ENCODE measurements around the gene PLCB2. TPM values are rescaled to one million over a fixed set of nuclear protein-coding genes. Genes with fewer than 3 reads are reported as not detected.
A peak's percentile ranks its signal among the peaks of the same experiment; 100 is the strongest.

Gene PLCB2
- total and polyA plus RNA-seq, 12 donors: 2.5 to 100 (median 24.3) TPM

DNA sequence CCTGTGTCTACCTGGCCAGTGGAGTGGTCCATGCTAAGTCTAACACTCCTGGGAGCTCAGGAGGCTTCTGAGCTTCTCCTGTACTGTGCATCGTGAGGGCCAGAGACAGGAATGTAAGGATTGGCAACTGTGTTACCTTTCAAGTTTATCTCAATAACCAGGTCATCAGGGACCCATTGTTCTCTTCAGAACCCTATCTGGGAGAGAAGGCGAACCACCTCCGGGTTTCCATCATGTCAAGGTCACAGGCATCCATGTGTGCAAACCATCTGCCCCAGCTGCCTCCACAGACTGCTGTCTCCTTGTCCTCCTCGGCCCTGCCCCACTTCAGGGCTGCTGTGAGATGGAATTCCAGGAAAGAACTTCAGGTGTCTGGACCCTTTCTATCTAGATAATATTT, 30.8 kb downstream of the PLCB2 start:
- no peak for DNase-seq
- 48 to 70% (median 60%) methylated on average over 4 of the region's 4 CpGs for WGBS, 4 donors
- Histone ChIP-seq H3K4me3 (no peak overlapping the region), H3K9me3 (replicated peaks in 1 of 3) (no peaks in the 10 kb centered on the region), H3K4me1 (replicated peaks in 1 of 2) (peaks cover 0 to 3% of the 10 kb centered on the region in 2 donors), H3K36me3 (replicated peaks in 1 of 2) (no peaks in the 10 kb centered on the region), H3K27me3 (peaks cover 29% of the 10 kb centered on the region), H3K27ac (no peak overlapping the region)
- TF ChIP-seq, protein P1, sequence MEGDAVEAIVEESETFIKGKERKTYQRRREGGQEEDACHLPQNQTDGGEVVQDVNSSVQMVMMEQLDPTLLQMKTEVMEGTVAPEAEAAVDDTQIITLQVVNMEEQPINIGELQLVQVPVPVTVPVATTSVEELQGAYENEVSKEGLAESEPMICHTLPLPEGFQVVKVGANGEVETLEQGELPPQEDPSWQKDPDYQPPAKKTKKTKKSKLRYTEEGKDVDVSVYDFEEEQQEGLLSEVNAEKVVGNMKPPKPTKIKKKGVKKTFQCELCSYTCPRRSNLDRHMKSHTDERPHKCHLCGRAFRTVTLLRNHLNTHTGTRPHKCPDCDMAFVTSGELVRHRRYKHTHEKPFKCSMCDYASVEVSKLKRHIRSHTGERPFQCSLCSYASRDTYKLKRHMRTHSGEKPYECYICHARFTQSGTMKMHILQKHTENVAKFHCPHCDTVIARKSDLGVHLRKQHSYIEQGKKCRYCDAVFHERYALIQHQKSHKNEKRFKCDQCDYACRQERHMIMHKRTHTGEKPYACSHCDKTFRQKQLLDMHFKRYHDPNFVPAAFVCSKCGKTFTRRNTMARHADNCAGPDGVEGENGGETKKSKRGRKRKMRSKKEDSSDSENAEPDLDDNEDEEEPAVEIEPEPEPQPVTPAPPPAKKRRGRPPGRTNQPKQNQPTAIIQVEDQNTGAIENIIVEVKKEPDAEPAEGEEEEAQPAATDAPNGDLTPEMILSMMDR (IDR thresholded peaks at IDR 0.05): no peak
- no peak for TF ChIP-seq POLR2A (IDR thresholded peaks at IDR 0.05)
- intact Hi-C loops (cut with DNase I): loop anchor here (5.0 to 10.0 kb wide), 2 partner anchors 35 to 232 kb away; no protein-coding TSS in a partner anchor

DNA sequence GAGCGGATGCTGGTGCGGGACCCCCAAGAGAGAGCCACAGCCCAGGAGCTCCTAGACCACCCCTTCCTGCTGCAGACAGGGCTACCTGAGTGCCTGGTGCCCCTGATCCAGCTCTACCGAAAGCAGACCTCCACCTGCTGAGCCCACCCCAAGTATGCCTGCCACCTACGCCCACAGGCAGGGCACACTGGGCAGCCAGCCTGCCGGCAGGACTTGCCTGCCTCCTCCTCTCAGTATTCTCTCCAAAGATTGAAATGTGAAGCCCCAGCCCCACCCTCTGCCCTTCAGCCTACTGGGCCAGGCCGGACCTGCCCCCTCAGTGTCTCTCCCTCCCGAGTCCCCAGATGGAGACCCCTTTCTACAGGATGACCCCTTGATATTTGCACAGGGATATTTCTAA, 31.8 kb downstream of the PLCB2 start:
- H3K9me3 ChIP-seq (replicated peaks in 1 of 3): no peaks in the 10 kb centered on the region
- peaks cover 19% of the 10 kb centered on the region for H3K27me3 ChIP-seq
- no peak overlapping the region for H3K27ac ChIP-seq
- H3K36me3 ChIP-seq (replicated peaks in 1 of 2): no peaks in the 10 kb centered on the region
- WGBS, 4 donors: 90 to 97% (median 95%) methylated on average over 4 to 7 of the region's 7 CpGs
- TF ChIP-seq, protein P1 (IDR thresholded peaks at IDR 0.05): no peak
- TF ChIP-seq POLR2A (IDR thresholded peaks at IDR 0.05): no peak
- H3K4me3 ChIP-seq: no peak overlapping the region
- intact Hi-C loops (cut with DNase I): loop anchor here (5.0 to 10.0 kb wide), 2 partner anchors 36 to 231 kb away; no protein-coding TSS in a partner anchor
- no peaks in the 10 kb centered on the region for H3K4me1 ChIP-seq (replicated peaks in 1 of 2)
- DNase-seq: no peak

DNA sequence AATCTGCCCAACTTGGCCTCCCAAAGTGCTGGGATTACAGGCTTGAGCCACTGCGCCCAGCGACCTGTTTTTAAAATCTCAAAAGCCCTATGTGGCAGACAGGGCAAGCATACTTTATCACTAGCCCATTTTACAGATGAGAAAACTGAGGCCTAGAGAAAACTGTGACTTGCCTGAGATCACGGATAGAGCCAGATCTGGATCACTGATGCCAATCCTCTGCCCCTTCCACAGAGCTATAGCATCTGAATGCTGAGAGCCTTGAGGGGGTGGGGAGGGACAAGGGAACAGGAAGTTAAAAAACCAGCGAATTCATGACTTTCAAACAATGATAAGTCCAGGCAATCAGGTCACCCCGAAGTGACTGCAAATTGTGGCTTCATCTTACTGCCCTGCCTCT, 32.2 kb downstream of the PLCB2 start:
- Histone ChIP-seq H3K27ac (no peak overlapping the region), H3K36me3 (replicated peaks in 1 of 2) (no peaks in the 10 kb centered on the region), H3K27me3 (peaks cover 15% of the 10 kb centered on the region), H3K4me1 (replicated peaks in 1 of 2) (no peaks in the 10 kb centered on the region), H3K9me3 (replicated peaks in 1 of 3) (no peaks in the 10 kb centered on the region), H3K4me3 (no peak overlapping the region)
- intact Hi-C loops (cut with DNase I): loop anchor here (5.0 to 10.0 kb wide), 2 partner anchors 37 to 231 kb away; no protein-coding TSS in a partner anchor
- WGBS, 4 donors: 67 to 77% (median 70%) methylated on average over 4 to 5 of the region's 5 CpGs
- TF ChIP-seq, protein P1 (IDR thresholded peaks at IDR 0.05): no peak
- no peak for TF ChIP-seq POLR2A (IDR thresholded peaks at IDR 0.05)
- no peak for DNase-seq

DNA sequence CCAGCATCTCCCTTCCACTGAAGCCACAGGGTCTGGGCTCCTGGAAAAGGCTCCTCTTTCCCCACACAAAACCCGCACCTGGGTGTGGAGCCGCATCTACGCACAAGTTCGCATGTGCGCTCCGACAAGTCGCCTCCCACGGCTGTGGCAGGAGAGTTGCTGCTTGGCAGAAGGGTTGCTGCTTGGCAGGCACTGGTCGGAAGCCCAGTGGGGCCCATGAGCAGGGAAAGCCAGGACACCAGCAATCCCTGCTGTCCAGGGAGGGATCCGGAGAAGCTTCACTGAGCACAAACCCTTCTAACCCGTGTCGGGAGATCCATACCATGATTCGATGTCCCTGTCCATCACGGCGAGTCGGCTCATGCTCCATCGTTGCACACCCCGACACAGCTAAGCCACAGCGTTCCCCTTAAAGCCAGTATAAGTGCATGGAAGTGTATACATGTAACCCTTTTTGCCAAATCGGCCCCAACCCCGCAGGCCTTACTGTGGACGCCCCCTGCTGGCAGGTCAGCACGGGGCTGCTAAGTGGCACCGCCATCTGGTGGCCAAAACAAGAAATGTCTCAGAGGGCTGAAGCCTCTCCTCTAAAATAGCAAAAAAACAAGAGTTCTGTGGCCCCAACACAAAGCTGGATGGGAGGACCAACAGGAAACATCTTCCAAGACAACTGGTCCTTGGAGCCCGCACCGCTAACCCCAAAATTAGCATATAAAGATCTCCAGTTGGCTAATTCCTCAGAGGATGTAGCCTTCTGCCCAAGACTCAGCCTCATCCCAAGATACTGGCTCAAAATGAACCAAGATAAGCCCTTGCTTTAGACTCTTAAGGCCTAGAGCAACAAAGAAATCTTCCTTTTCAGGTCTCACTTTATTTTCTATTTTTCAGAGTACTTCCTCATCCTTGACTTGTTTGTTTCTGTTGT, 33.1 kb downstream of the PLCB2 start:
- Histone ChIP-seq H3K4me1 (replicated peaks in 1 of 2) (no peaks in the 10 kb centered on the region), H3K27ac (no peak overlapping the region), H3K36me3 (replicated peaks in 1 of 2) (no peaks in the 10 kb centered on the region), H3K9me3 (replicated peaks in 1 of 3) (no peaks in the 10 kb centered on the region), H3K27me3 (peaks cover 6% of the 10 kb centered on the region), H3K4me3 (no peak overlapping the region)
- WGBS, 4 donors: 52 to 57% (median 54%) methylated on average over 13 to 26 of the region's 26 CpGs
- TF ChIP-seq, protein P1 (IDR thresholded peaks at IDR 0.05): peak; percentile 100
- no peak for TF ChIP-seq POLR2A (IDR thresholded peaks at IDR 0.05)
- DNase-seq: peak; percentile 79 to 92 (median 84)
- intact Hi-C loops (cut with DNase I): loop anchor here (1.0 to 10.0 kb wide), 5 partner anchors 38 to 230 kb away; no protein-coding TSS in a partner anchor
